ENCODE data around the gene SHC4.

The SHC4 gene

GRCh38 chr15:48775546-48775945 lies 188.2 kb downstream of the SHC4 start:
- Histone ChIP-seq H3K36me3 (ENCODE audit: insufficient read depth, insufficient read length, low read length) (peaks cover 17% of the 10 kb centered on the region), H3K27me3 (ENCODE audit: insufficient read depth, insufficient read length) (no peaks in the 10 kb centered on the region), H3K4me3 (ENCODE audit: insufficient read length, low read depth) (no peak overlapping the region), H3K4me1 (ENCODE audit: insufficient read depth, insufficient read length) (no peaks in the 10 kb centered on the region), H3K9me3 (ENCODE audit: insufficient read depth, low read length) (no peaks in the 10 kb centered on the region), H3K9ac (ENCODE audit: insufficient read length, low read depth) (no peak overlapping the region)
- TF ChIP-seq YY1 (IDR thresholded peaks at IDR 0.05; ENCODE audit: insufficient read depth, insufficient read length) (no peak), ZNF274 (IDR thresholded peaks at IDR 0.05; ENCODE audit: low read depth, low read length) (no peak), SUZ12 (IDR thresholded peaks at IDR 0.05; ENCODE audit: extremely low read depth, insufficient read depth, insufficient read length) (no peak)
- no peak for DNase-seq (ENCODE audit: low read depth, low spot score)

GRCh38 chr15:48774484-48774883 lies 189.2 kb downstream of the SHC4 start:
- no peak overlapping the region for H3K4me3 ChIP-seq (ENCODE audit: insufficient read length, low read depth)
- no peaks in the 10 kb centered on the region for H3K27me3 ChIP-seq (ENCODE audit: insufficient read depth, insufficient read length)
- no peaks in the 10 kb centered on the region for H3K9me3 ChIP-seq (ENCODE audit: insufficient read depth, low read length)
- no peak for TF ChIP-seq SUZ12 (IDR thresholded peaks at IDR 0.05; ENCODE audit: extremely low read depth, insufficient read depth, insufficient read length)
- TF ChIP-seq ZNF274 (IDR thresholded peaks at IDR 0.05; ENCODE audit: low read depth, low read length): no peak
- no peak for TF ChIP-seq YY1 (IDR thresholded peaks at IDR 0.05; ENCODE audit: insufficient read depth, insufficient read length)
- no peak overlapping the region for H3K9ac ChIP-seq (ENCODE audit: insufficient read length, low read depth)
- no peaks in the 10 kb centered on the region for H3K4me1 ChIP-seq (ENCODE audit: insufficient read depth, insufficient read length)
- peaks cover 13% of the 10 kb centered on the region for H3K36me3 ChIP-seq (ENCODE audit: insufficient read depth, insufficient read length, low read length)
- no peak for DNase-seq (ENCODE audit: low read depth, low spot score)
